SU-DHL-6 (cell line): ENCODE measurements around the gene AFF2.

ENCODE experiments used
- H2AFZ ChIP-seq: fragments of 200-600 bp; sonication (generic); 2 replicates; pipeline ENCODE4 v1.6.1; 2014; ENCODE audit warnings: low read depth, mild to moderate bottlenecking, moderate library complexity, mixed read lengths, antibody characterized with exemption, low read length; ENCODE audit not compliant: severe bottlenecking
- H3F3A ChIP-seq: fragments of 200-600 bp; shearing (Covaris generic); 2 replicates; pipeline ENCODE4 v1.6.0; 2016; ENCODE audit warnings: antibody characterized with exemption, mild to moderate bottlenecking; ENCODE audit not compliant: insufficient read depth
- H3K27ac ChIP-seq: fragments of 200-600 bp; sonication (generic); 2 replicates; pipeline ENCODE4 v1.5.1; 2016; ENCODE audit warnings: low read depth, mild to moderate bottlenecking, low read length, moderate library complexity, mixed read lengths
- H3K27me3 ChIP-seq: fragments of 200-600 bp; sonication (generic), shearing (Covaris generic); 2 replicates; pipeline ENCODE4 v1.6.0; 2014; ENCODE audit warnings: mild to moderate bottlenecking, low read length
- H3K36me3 ChIP-seq: fragments of 200-600 bp; sonication (generic); 2 replicates; pipeline ENCODE4 v1.6.1; 2014; ENCODE audit warnings: mild to moderate bottlenecking, low read length, mixed read lengths
- H3K4me2 ChIP-seq: fragments of 300-600, 200-600 bp; shearing (Covaris generic), sonication (generic); 2 replicates; pipeline ENCODE4 v1.6.0; 2014; ENCODE audit warnings: low read length, low read depth, mild to moderate bottlenecking; ENCODE audit not compliant: poor library complexity, severe bottlenecking
- H3K4me3 ChIP-seq: fragments of 200-600 bp; sonication (generic); 2 replicates; pipeline ENCODE4 v1.5.1; 2014; ENCODE audit warnings: antibody characterized with exemption, low read length, mild to moderate bottlenecking, mixed read lengths; ENCODE audit not compliant: insufficient read depth, poor library complexity, severe bottlenecking
- H3K79me2 ChIP-seq: fragments of 200-600 bp; sonication (generic); 2 replicates; pipeline ENCODE4 v1.6.1; 2014; ENCODE audit warnings: mild to moderate bottlenecking, low read length, moderate library complexity; ENCODE audit not compliant: insufficient read depth
- H3K9ac ChIP-seq: fragments of 200-600 bp; sonication (generic); 2 replicates; pipeline ENCODE4 v1.7.0; 2014; ENCODE audit warnings: mild to moderate bottlenecking, low read length
- H3K9me2 ChIP-seq: fragments of 200-600 bp; sonication (generic); replicated peaks from 2 replicates; pipeline ENCODE4 v1.6.1; 2014; ENCODE audit warnings: low read length; ENCODE audit not compliant: insufficient read depth
- H3K9me3 ChIP-seq: fragments of 200-600 bp; sonication (generic); 2 replicates; pipeline ENCODE4 v1.6.1; 2014; ENCODE audit warnings: low read length, mixed read lengths; ENCODE audit not compliant: insufficient read depth
- H4K20me1 ChIP-seq: fragments of 200-600 bp; sonication (generic); 2 replicates; pipeline ENCODE4 v1.6.1; 2014; ENCODE audit warnings: low read depth, mild to moderate bottlenecking, antibody characterized with exemption, low read length, moderate library complexity, mixed read lengths
- CTCF ChIP-seq: fragments of 200-600 bp; sonication (generic); IDR thresholded peaks from one replicate; pipeline ENCODE4 v1.5.1; 2017; ENCODE audit warnings: antibody characterized with exemption, mild to moderate bottlenecking, low read length, moderate library complexity; ENCODE audit not compliant: insufficient read depth, poor library complexity, severe bottlenecking
- EZH2phosphoT487 ChIP-seq: fragments of 200-600 bp; sonication (generic), shearing (Covaris generic); conservative IDR thresholded peaks from 2 replicates; pipeline ENCODE4 v1.6.1; 2018; ENCODE audit warnings: mild to moderate bottlenecking, antibody characterized with exemption, low read length, moderate library complexity, mixed read lengths

Gene AFF2

GRCh38 chrX:148713981-148714380 is 213.6 kb downstream of the AFF2 start:
- Histone ChIP-seq H3K9me3 (no peaks in the 10 kb centered on the region), H3K36me3 (no peaks in the 10 kb centered on the region), H3K27me3 (no peaks in the 10 kb centered on the region), H3F3A (no peaks in the 10 kb centered on the region), H3K79me2 (peaks cover 19% of the 10 kb centered on the region; the same call in 1 of the 2 replicates), H3K4me3 (no peak overlapping the region), H4K20me1 (no peaks in the 10 kb centered on the region), H3K27ac (no peak overlapping the region), H2AFZ (no peak overlapping the region), H3K4me2 (no peak overlapping the region), H3K9me2 (no peaks in the 10 kb centered on the region), H3K9ac (no peak overlapping the region)
- TF ChIP-seq CTCF (no peak), EZH2phosphoT487 (no peak)

DNA sequence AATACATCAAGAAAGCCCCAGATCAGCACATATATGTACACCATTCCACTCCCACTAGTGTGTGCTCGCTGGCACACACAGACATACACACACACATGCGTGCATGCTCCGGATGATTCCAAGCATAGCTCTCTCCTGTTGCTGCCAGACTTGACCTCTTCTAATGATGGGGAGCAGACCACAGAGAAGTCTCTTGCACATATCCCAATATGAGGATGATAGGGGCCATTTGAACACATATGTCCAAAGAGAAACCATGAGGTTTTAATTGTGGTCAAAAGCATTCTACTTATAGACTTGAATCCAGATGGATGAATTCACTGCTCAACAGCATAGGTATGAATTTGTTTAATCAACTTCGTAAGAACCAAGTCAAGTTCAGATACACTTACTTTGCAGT is 214.9 kb downstream of the AFF2 start:
- no peaks in the 10 kb centered on the region for H3K9me3 ChIP-seq
- no peaks in the 10 kb centered on the region for H3K9me2 ChIP-seq
- H2AFZ ChIP-seq = no peak overlapping the region
- no peaks in the 10 kb centered on the region for H3F3A ChIP-seq
- no peak overlapping the region for H3K9ac ChIP-seq
- H3K4me3 ChIP-seq = no peak overlapping the region
- no peaks in the 10 kb centered on the region for H3K27me3 ChIP-seq
- H3K79me2 ChIP-seq = peaks cover 19% of the 10 kb centered on the region; the same call in 1 of the 2 replicates
- H3K4me2 ChIP-seq = no peak overlapping the region
- H4K20me1 ChIP-seq = no peaks in the 10 kb centered on the region
- H3K27ac ChIP-seq = no peak overlapping the region
- no peaks in the 10 kb centered on the region for H3K36me3 ChIP-seq
- TF ChIP-seq CTCF (no peak), EZH2phosphoT487 (no peak)

GRCh38 chrX:148722966-148723365 is 222.5 kb downstream of the AFF2 start:
- Histone ChIP-seq H3K9ac (no peak overlapping the region), H3K27me3 (no peaks in the 10 kb centered on the region), H3K9me3 (no peaks in the 10 kb centered on the region), H3K4me2 (no peak overlapping the region), H3K9me2 (no peaks in the 10 kb centered on the region), H3K4me3 (no peak overlapping the region), H3K27ac (no peak overlapping the region), H3F3A (no peaks in the 10 kb centered on the region), H4K20me1 (no peaks in the 10 kb centered on the region), H2AFZ (no peak overlapping the region), H3K36me3 (no peaks in the 10 kb centered on the region), H3K79me2 (peaks cover 5% of the 10 kb centered on the region; the same call in 1 of the 2 replicates)
- TF ChIP-seq EZH2phosphoT487 (no peak), CTCF (no peak)
